ENCODE data around the gene ANKLE2.
"Not testable (repeated sequence)": the region's sequence is repeated elsewhere in the genome, so short reads cannot be mapped to it uniquely, and the experiment has no call there.

The ANKLE2 gene

DNA sequence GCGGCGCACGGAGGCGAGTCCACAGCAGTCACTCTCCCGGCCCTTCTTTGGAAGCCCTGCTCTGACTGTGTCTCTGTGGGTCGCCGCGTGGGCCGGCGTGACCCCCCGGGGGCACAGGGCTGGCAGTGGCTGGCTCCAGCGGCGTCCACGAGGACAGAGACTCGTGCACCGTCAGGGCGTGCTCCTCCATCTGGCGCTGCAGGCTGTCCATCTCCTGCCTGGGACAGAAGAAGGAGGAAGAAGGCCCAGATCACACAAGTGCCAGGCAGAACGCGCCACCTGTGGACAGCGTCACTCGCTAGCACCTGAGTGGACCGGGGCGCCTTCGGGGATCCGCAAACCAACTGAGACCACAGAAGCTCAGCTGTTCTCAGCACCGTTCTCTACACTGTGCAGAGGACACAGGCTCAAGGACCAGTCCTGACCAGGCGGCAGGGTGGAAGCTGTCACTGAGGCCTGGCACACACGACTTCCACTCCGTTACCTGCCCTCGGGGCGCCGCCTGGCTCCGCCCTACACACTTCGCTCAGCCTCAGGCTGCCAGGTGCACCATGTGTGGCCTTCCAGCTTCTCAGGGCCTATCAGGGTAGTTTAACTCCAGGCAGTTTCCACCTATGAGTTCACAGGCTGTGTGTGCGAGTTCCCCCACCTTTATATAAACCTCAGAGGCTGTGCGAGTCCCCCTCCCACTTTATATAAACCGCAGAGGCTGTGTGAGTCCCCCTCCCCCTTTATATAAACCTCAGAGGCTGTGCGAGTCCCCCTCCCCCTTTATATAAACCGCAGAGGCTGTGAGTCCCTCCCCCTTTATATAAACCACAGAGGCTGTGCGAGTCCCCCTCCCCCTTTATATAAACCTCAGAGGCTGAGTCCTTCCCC is 11.7 kb upstream of the ANKLE2 start:
- Mint-ChIP-seq H3K4me1 (peaks cover 26 to 57% of the 10 kb centered on the region in 2 donors), H3K27ac (peak overlapping the region; percentile 93), H3K4me3 (peak overlapping the region; percentile 46 to 52), H3K27me3 (no peaks in the 10 kb centered on the region), H3K9me3 (peaks cover 2% of the 10 kb centered on the region in 2 donors), H3K36me3 (peaks cover 59 to 68% of the 10 kb centered on the region in 2 donors)
- ATAC-seq (replicated peaks) = no peak
- no peak for DNase-seq

- Mint-ChIP-seq H3K36me3 (peaks cover 57 to 72% of the 10 kb centered on the region in 2 donors), H3K27ac (peak overlapping the region; percentile 93), H3K9me3 (peaks cover 4 to 5% of the 10 kb centered on the region in 2 donors), H3K27me3 (no peaks in the 10 kb centered on the region), H3K4me1 (peaks cover 32 to 64% of the 10 kb centered on the region in 2 donors), H3K4me3 (peak overlapping the region; percentile 46 to 52)
- peak; percentile 68 for DNase-seq
- ATAC-seq (replicated peaks) = peak; percentile 86 to 87
Measured at GRCh38 chr12:132772606-132773005, 11.0 kb upstream of the ANKLE2 start.

GRCh38 chr12:132771126-132771838 is 9.7 kb upstream of the ANKLE2 start:
- peak overlapping the region; percentile 62 to 68 for H3K4me3 Mint-ChIP-seq
- H3K27ac Mint-ChIP-seq = peak overlapping the region; percentile 95
- H3K36me3 Mint-ChIP-seq = peaks cover 47 to 66% of the 10 kb centered on the region in 2 donors
- DNase-seq = peak; percentile 48
- peaks cover 40 to 75% of the 10 kb centered on the region in 2 donors for H3K4me1 Mint-ChIP-seq
- peaks cover 4 to 5% of the 10 kb centered on the region in 2 donors for H3K9me3 Mint-ChIP-seq
- no peaks in the 10 kb centered on the region for H3K27me3 Mint-ChIP-seq
- ATAC-seq (replicated peaks) = peak; percentile 44 to 48

DNA sequence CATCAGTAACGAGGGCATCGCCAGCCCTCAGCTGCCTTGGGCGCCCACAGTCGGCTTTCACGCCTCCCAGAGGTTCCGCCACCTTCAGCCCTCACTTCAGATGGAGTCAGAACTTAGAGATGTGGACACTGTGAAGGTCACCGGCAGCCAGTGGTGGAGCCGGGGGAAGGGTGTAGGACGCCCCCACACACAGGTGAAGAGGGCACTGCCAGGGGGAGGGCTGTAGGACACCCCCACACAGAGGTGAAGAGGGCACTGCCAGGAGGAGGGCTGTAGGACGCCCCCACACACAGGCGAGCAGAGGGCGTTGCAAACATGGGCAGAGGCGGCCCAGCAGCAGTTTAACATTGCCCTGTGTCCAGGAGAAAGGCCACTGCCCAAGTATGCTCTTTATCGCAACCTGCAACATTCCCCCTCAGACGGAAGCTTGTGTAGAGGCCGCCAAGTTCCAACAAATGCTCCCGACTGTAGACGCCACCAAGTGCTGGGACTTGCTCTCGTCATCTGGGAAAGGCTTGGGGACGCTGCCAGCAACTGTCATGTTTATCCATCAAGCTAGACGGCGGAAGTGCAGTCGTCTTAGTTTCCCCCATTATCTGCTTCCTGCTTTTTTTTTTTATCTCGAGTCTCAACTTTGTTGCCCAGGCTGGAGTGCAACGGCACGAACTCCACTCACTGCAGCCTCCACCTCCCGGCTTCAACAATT is 4.9 kb upstream of the ANKLE2 start:
- peaks cover 26 to 44% of the 10 kb centered on the region in 2 donors for H3K36me3 Mint-ChIP-seq
- H3K4me3 Mint-ChIP-seq = peak overlapping the region; percentile 22 to 55
- peaks cover 4 to 5% of the 10 kb centered on the region in 2 donors for H3K9me3 Mint-ChIP-seq
- no peak for ATAC-seq (replicated peaks)
- peak overlapping the region; percentile 85 for H3K27ac Mint-ChIP-seq
- H3K4me1 Mint-ChIP-seq = peaks cover 41 to 71% of the 10 kb centered on the region in 2 donors
- H3K27me3 Mint-ChIP-seq = no peaks in the 10 kb centered on the region
- no peak for DNase-seq

DNA sequence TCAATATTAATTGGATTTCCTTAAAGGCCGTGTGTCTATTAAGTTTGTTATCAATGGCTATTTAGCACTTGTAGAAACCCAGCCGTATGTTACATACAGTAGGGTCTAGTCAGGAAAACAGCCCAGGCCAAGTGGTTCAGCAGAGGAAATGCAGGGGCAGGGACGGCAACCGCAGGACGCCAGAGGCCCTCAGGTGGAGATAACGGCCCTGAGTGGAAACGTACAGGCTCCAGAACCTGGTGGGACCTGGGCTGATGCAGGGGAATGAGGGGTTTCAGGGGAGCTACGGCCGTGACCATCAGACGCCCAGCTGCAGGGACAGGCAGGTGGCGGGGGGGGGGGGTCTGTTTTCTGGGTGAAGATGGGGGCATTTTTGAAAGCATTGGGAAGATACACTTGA is 3.7 kb upstream of the ANKLE2 start:
- Mint-ChIP-seq H3K9me3 (peaks cover 4 to 5% of the 10 kb centered on the region in 2 donors), H3K27ac (peak overlapping the region; percentile 51), H3K4me3 (peak overlapping the region in 1 of 2 donors; percentile 55), H3K4me1 (peaks cover 42 to 65% of the 10 kb centered on the region in 2 donors), H3K36me3 (peaks cover 26 to 46% of the 10 kb centered on the region in 2 donors), H3K27me3 (no peaks in the 10 kb centered on the region)
- ATAC-seq (replicated peaks) (no peak), DNase-seq (no peak)

DNA sequence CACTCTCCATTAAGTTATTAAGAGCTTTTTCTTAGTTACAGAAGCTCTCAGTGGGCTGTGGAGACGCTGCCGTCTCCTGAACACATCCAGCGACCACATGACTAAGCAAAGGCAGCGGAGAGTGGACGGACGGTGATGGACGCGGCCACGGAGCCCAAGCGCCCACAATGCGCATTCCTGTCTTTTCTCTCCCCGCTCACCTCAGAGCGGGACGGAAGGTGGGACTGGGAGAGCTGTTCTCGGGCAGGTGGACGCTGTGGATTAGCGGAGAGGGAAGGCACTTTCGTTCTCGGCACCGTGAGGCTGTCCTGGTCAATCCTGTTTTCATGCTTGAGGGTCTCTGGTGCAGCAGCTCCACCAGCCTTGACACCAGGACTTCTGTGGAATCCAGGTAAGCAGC is 2.6 kb upstream of the ANKLE2 start:
- ATAC-seq (replicated peaks) = no peak
- no peak for DNase-seq
- no peaks in the 10 kb centered on the region for H3K27me3 Mint-ChIP-seq

GRCh38 chr12:132761921-132762583 is 420 bp upstream of the ANKLE2 start:
- ATAC-seq (replicated peaks) = peak; percentile 87 to 92
- H3K4me3 Mint-ChIP-seq = peak overlapping the region; percentile 82 to 83
- DNase-seq = peak; percentile 78
- H3K27ac Mint-ChIP-seq = peak overlapping the region; percentile 92
- no peaks in the 10 kb centered on the region for H3K27me3 Mint-ChIP-seq
- H3K36me3 Mint-ChIP-seq = peaks cover 10 to 28% of the 10 kb centered on the region in 2 donors
- H3K4me1 Mint-ChIP-seq = peaks cover 28 to 51% of the 10 kb centered on the region in 2 donors
- H3K9me3 Mint-ChIP-seq = no peaks in the 10 kb centered on the region

More for the DNA sequence above, 2.6 kb upstream of the ANKLE2 start:
- peaks cover 4 to 5% of the 10 kb centered on the region in 2 donors for H3K9me3 Mint-ChIP-seq
- H3K27ac Mint-ChIP-seq = peak overlapping the region; percentile 69
- peaks cover 41 to 59% of the 10 kb centered on the region in 2 donors for H3K4me1 Mint-ChIP-seq
- no peak overlapping the region for H3K4me3 Mint-ChIP-seq
- peaks cover 21 to 39% of the 10 kb centered on the region in 2 donors for H3K36me3 Mint-ChIP-seq

GRCh38 chr12:132759359-132759758 is 2.3 kb downstream of the ANKLE2 start:
- Mint-ChIP-seq H3K9me3 (no peaks in the 10 kb centered on the region), H3K4me1 (peaks cover 16 to 34% of the 10 kb centered on the region in 2 donors), H3K4me3 (peak overlapping the region in 1 of 2 donors; percentile 88), H3K27me3 (no peaks in the 10 kb centered on the region), H3K36me3 (peaks cover 16 to 35% of the 10 kb centered on the region in 2 donors), H3K27ac (no peak overlapping the region)
- DNase-seq (no peak), ATAC-seq (replicated peaks) (no peak)

DNA sequence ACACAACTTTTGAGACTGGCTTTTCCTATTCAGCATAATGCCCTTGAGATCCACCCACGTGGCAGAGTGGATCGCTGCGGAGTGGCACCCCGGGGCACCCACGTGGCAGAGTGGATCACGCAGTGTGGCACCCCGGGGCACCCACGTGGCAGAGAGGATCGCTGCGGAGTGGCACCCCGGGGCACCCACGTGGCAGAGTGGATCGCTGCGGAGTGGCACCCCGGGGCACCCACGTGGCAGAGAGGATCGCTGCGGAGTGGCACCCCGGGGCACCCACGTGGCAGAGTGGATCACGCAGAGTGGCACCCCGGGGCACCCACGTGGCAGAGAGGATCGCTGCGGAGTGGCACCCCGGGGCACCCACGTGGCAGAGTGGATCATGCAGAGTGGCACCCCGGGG is 2.8 kb downstream of the ANKLE2 start:
- Mint-ChIP-seq H3K36me3 (peaks cover 16 to 35% of the 10 kb centered on the region in 2 donors), H3K4me1 (peaks cover 14 to 34% of the 10 kb centered on the region in 2 donors)
- ATAC-seq (replicated peaks); H3K27ac Mint-ChIP-seq; DNase-seq; H3K4me3 Mint-ChIP-seq; H3K9me3 Mint-ChIP-seq; H3K27me3 Mint-ChIP-seq: not testable (repeated sequence)

GRCh38 chr12:132754160-132754932 is 7.3 kb downstream of the ANKLE2 start:
- H3K36me3 Mint-ChIP-seq = peaks cover 19 to 34% of the 10 kb centered on the region in 2 donors
- no peak for ATAC-seq (replicated peaks)
- peaks cover 6 to 14% of the 10 kb centered on the region in 2 donors for H3K4me1 Mint-ChIP-seq
- no peaks in the 10 kb centered on the region for H3K27me3 Mint-ChIP-seq
- DNase-seq = no peak
- H3K4me3 Mint-ChIP-seq = no peak overlapping the region
- H3K27ac Mint-ChIP-seq = no peak overlapping the region
- no peaks in the 10 kb centered on the region for H3K9me3 Mint-ChIP-seq

DNA sequence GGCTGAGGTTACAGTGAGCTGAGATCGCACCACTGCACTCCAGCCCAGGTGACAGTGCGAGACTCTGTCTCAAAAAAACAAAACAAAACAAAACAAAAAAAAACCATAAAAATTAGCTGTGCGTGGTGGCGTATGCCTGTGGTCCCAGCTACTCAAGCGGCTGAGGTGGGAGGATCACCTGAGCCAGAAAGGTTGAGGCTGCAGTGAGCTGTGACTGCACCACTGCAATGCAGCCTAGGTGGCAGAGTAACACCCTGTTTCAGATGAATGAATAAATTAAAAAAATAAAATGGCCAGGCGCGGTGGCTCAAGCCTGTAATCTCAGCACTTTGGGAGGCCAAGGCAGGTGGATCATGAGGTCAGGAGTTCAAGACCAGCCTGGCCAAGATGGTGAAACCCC is 8.0 kb downstream of the ANKLE2 start:
- H3K4me3 Mint-ChIP-seq, H3K9me3 Mint-ChIP-seq, H3K27ac Mint-ChIP-seq, H3K27me3 Mint-ChIP-seq, DNase-seq: not testable (repeated sequence)
- peaks cover 21 to 38% of the 10 kb centered on the region in 2 donors for H3K36me3 Mint-ChIP-seq
- peak; percentile 33 to 39 for ATAC-seq (replicated peaks)
- H3K4me1 Mint-ChIP-seq = peaks cover 6 to 14% of the 10 kb centered on the region in 2 donors

DNA sequence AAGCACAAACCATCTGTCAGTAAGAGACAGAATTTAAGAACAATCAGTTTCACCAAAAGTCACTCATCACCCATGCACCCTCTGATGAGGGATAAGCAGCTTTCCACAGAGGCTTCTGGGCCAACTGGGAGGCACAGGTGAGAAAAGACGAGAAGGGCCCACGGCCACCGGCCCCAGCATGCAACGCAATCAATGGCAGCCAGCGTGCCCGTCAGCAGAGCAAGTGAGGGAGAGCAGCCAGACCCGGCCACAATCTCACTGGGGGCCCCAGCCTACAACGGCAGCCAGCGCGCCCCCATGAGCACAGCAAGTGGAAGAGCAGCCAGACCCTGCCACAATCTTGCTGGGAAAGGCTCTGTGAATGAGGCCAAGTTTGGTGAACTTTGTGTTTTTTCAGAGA is 13.3 kb downstream of the ANKLE2 start:
- H3K36me3 Mint-ChIP-seq = peaks cover 43 to 49% of the 10 kb centered on the region in 2 donors
- no peak overlapping the region for H3K27ac Mint-ChIP-seq
- H3K27me3 Mint-ChIP-seq = no peaks in the 10 kb centered on the region
- H3K9me3 Mint-ChIP-seq = no peaks in the 10 kb centered on the region
- H3K4me3 Mint-ChIP-seq = no peak overlapping the region
- DNase-seq (no peak), ATAC-seq (replicated peaks) (no peak)
- H3K4me1 Mint-ChIP-seq = peaks cover 7% of the 10 kb centered on the region in 2 donors

DNA sequence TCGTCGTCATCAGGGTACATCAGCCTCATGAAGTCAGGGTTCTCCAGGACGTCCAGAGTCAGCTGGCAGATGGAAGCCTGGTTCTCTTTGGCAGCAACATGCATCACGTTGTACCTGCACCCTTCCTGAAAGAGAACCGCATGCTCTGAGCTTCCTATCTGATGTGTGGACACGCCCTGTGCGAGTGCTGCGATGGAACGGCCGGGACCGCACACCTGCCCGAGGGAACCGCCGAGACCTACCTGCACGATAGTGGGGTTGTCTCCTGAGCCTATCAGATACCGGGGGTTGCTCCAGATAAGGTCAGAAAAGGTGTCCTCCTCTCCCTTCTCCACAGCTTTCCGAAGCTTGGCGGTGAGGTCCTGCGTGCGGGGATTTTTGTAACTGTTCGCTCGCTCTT is 13.7 kb downstream of the ANKLE2 start:
- DNase-seq (no peak), ATAC-seq (replicated peaks) (no peak)
- H3K27me3 Mint-ChIP-seq = no peaks in the 10 kb centered on the region
- peaks cover 41 to 51% of the 10 kb centered on the region in 2 donors for H3K36me3 Mint-ChIP-seq
- H3K27ac Mint-ChIP-seq = no peak overlapping the region
- H3K4me1 Mint-ChIP-seq = peaks cover 7% of the 10 kb centered on the region in 2 donors
- no peaks in the 10 kb centered on the region for H3K9me3 Mint-ChIP-seq
- H3K4me3 Mint-ChIP-seq = no peak overlapping the region

All from stimulated activated naive B cell treated with anti-CD40 and anti-IgM and Interleukin-4, amounts not matched to agents 10 μg/mL and 1 μg/mL and 100 μg/mL, for 72 hours (primary cell).